ENCODE results near the gene MMD2. TPM values are rescaled to one million over a fixed set of nuclear protein-coding genes. Genes with fewer than 3 reads are reported as not detected.

The MMD2 gene
- total RNA-seq, 1 donor from 2014 or later, result not detected

DNA sequence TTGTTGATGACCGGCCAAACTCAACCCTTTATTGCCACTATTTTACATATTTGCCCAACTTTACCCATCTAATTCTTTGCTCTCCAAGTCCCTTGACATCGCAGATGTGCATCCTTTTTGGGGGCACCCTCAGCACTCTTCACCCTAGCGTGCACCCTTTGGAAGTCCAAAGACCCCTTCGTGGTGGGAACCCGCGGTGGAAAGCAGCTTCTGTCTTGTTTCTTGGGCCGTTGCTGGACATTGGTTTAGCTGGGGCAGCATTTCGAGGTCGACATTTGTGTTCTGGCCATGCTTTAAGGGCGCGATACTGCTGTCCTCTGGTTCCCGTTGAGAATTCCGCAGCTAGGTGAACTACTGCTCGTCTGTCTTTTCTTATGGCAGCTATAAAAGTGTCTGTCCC, 96.8 kb downstream of the MMD2 start:
- no peaks in the 10 kb centered on the region for H3K36me3 ChIP-seq
- intact Hi-C loops (cut with DNase I), result no loop called here
- H3K27ac ChIP-seq, result no peak overlapping the region
- TF ChIP-seq, protein P1, sequence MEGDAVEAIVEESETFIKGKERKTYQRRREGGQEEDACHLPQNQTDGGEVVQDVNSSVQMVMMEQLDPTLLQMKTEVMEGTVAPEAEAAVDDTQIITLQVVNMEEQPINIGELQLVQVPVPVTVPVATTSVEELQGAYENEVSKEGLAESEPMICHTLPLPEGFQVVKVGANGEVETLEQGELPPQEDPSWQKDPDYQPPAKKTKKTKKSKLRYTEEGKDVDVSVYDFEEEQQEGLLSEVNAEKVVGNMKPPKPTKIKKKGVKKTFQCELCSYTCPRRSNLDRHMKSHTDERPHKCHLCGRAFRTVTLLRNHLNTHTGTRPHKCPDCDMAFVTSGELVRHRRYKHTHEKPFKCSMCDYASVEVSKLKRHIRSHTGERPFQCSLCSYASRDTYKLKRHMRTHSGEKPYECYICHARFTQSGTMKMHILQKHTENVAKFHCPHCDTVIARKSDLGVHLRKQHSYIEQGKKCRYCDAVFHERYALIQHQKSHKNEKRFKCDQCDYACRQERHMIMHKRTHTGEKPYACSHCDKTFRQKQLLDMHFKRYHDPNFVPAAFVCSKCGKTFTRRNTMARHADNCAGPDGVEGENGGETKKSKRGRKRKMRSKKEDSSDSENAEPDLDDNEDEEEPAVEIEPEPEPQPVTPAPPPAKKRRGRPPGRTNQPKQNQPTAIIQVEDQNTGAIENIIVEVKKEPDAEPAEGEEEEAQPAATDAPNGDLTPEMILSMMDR (IDR thresholded peaks at IDR 0.05), result no peak
- H3K9me3 ChIP-seq, result no peaks in the 10 kb centered on the region
- H3K4me1 ChIP-seq, result no peaks in the 10 kb centered on the region
- DNase-seq (no peak), ATAC-seq (no peak)
- no peak overlapping the region for H3K4me3 ChIP-seq
- peaks cover 11% of the 10 kb centered on the region for H3K27me3 ChIP-seq

DNA sequence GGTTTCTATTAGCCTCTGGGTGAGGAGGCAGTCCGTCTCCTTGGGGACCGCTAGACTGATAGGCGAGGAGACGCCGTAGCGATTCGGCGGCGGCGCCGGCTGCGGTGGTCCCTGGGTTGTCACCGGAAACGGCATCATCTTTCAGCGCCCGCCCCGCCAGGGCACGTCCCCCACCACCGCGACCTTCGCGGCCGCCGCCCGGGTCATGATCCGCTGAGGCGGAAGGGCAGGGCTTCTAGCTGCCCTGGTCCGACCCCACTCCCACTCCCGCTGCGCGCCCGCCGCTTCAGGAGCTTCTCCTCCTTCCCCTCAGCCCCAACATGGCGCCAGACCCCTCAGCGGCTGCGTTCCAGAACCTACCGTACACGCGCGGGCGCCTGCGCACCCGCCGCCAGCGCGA, 97.3 kb downstream of the MMD2 start, which contains the start of gene PAPOLB:
PAPOLB (minus strand) TSS at position 358 of the 400 bp plus-strand sequence; CDS start at position 138, 220 bp downstream.
- no peaks in the 10 kb centered on the region for H3K36me3 ChIP-seq
- ATAC-seq, result peak; percentile 38
- TF ChIP-seq, protein P1 (IDR thresholded peaks at IDR 0.05), result no peak
- H3K4me1 ChIP-seq, result no peaks in the 10 kb centered on the region
- H3K27ac ChIP-seq, result no peak within 1 kb of the TSS
- peaks cover 11% of the 10 kb centered on the region for H3K27me3 ChIP-seq
- H3K9me3 ChIP-seq, result no peaks in the 10 kb centered on the region
- no peak for DNase-seq
- H3K4me3 ChIP-seq, result peak within 1 kb of the TSS; percentile 27
- intact Hi-C loops (cut with DNase I), result no loop called here

DNA sequence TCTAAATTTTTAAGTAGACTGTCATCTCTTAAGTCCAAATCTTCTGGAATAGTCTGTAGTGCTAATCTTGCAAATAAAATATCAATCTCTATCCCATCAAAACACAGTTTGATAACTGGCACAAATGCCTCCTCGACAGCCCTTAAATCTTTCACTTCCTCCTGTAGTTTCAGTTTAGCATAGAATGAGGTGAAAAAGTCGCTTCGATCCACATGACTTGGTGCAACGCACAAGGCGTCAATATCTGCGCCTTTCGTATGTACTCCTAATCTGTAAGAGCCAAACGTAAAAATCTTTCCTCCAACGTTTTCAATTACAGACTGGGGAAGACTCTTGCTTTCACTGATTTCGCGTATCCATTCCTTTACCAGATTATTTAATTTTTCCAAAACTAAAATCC, 97.8 kb downstream of the MMD2 start:
- DNase-seq (no peak), ATAC-seq (no peak)
- H3K27me3 ChIP-seq, result peaks cover 11% of the 10 kb centered on the region
- intact Hi-C loops (cut with DNase I), result no loop called here
- H3K4me3 ChIP-seq, result no peak overlapping the region
- TF ChIP-seq, protein P1 (IDR thresholded peaks at IDR 0.05), result no peak
- no peaks in the 10 kb centered on the region for H3K9me3 ChIP-seq
- no peaks in the 10 kb centered on the region for H3K36me3 ChIP-seq
- no peak overlapping the region for H3K27ac ChIP-seq
- H3K4me1 ChIP-seq, result no peaks in the 10 kb centered on the region

DNA sequence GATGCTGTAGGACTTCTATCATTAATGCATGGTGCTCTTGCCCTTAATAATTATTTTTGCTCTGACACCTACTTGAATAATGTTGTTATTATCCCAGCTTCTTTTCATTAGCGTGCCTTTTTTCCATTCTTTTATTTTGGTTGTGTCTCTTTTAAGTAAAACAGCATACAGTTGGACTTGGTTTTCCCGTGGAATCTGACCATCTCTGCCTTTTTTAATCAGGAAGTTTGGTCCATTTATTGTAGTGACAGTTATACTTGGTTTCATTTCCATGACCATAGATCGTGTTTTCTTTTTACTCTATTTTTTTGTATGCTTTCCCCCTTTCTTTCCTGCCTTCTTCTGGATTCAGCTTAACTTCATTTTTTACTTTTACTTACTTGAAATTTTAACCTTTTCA, 101.8 kb downstream of the MMD2 start:
- no peaks in the 10 kb centered on the region for H3K9me3 ChIP-seq
- no peak overlapping the region for H3K27ac ChIP-seq
- H3K27me3 ChIP-seq, result peaks cover 5% of the 10 kb centered on the region
- DNase-seq, result no peak
- no peak overlapping the region for H3K4me3 ChIP-seq
- TF ChIP-seq, protein P1 (IDR thresholded peaks at IDR 0.05), result no peak
- no peaks in the 10 kb centered on the region for H3K4me1 ChIP-seq
- no peak for ATAC-seq
- intact Hi-C loops (cut with DNase I), result no loop called here
- no peaks in the 10 kb centered on the region for H3K36me3 ChIP-seq

DNA sequence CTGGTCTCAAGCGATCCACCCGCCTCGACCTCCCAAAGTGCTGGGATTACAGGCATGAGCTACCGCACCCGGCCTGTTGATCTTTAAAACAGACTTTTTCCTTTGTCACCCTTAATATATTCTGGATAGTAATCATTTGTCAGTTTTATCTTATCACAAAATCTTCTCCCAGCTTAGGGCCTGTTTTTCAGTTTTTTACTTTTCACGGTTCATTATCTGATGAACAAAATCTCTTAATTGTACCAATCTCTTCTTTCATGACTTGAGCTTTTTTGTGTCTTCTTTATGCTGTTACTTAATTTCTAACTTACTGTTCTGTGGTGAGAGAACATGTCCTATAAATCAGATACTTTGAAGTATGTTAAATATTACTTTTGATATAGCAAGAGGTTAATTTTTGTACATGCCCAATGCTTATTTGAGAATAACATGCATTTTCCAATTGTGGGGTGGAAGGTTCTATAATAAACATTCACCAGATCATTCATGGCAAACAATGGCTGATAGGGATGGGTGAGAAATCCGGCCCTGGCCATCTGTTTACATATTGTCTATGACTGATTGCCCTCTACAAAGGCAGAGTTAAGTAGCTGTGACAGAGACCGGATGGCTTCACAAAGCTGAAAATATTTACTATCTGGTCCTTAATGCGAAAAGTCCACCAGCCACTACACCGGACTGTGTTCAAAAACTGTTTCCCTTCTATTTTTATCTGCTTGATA, 102.5 kb downstream of the MMD2 start:
- Histone ChIP-seq H3K9me3 (no peaks in the 10 kb centered on the region), H3K27ac (no peak overlapping the region), H3K27me3 (no peaks in the 10 kb centered on the region), H3K36me3 (no peaks in the 10 kb centered on the region), H3K4me3 (no peak overlapping the region), H3K4me1 (no peaks in the 10 kb centered on the region)
- ATAC-seq (no peak), DNase-seq (no peak)
- TF ChIP-seq, protein P1 (IDR thresholded peaks at IDR 0.05), result no peak
- intact Hi-C loops (cut with DNase I), result no loop called here

Other genes with a start within 250 kb of the MMD2 start
- gene AP5Z1, start 183.6 kb downstream of the MMD2 start, total RNA-seq, result 48.9 TPM
- gene PAPOLB, start 97.2 kb downstream of the MMD2 start, total RNA-seq, result 0.38 TPM
- gene RADIL, start 75.5 kb downstream of the MMD2 start, total RNA-seq, result 7.3 TPM
- 9.8 TPM for gene RBAK, start 86.7 kb upstream of the MMD2 start, total RNA-seq
- 57.3 TPM for gene WIPI2, start 231.0 kb upstream of the MMD2 start, total RNA-seq